ENCODE data around the gene GTPBP2. TPM values are rescaled to one million over a fixed set of nuclear protein-coding genes. Genes with fewer than 3 reads are reported as not detected.

GTPBP2 gene
- polyA plus RNA-seq, 1 of the 3 experiments (the other 2 are of a cell fraction): 83.7 TPM

- Histone ChIP-seq H3K4me2 (no peak overlapping the region), H3K27me3 (ENCODE audit: insufficient read depth) (no peaks in the 10 kb centered on the region), H3K27ac (ENCODE audit: low read depth in 2 of 2, low read length in 1 of 2) (peak overlapping the region in 1 of 2 experiments; percentile 47; a peak in 2 of 4 replicates), H3K9ac (no peak overlapping the region), H3F3A (replicated peaks; ENCODE audit: insufficient read depth) (peaks cover 35% of the 10 kb centered on the region), H3K36me3 (replicated peaks in 1 of 2; ENCODE audit: control insufficient read depth in 1 of 2, insufficient read depth in 2 of 2, low read length in 1 of 2) (peaks cover 26 to 61% of the 10 kb centered on the region in 2 experiments), H3K9me3 (no peaks in the 10 kb centered on the region), H3K79me2 (ENCODE audit: insufficient read depth) (peaks cover 17% of the 10 kb centered on the region), H3K9me2 (no peaks in the 10 kb centered on the region), H3K4me1 (ENCODE audit: control insufficient read depth in 1 of 2, insufficient read depth in 2 of 2, low read depth in 1 of 2, low read length in 1 of 2) (peaks cover 0 to 10% of the 10 kb centered on the region in 2 experiments; a peak in 2 of 4 replicates), H4K20me1 (ENCODE audit: insufficient read depth) (0 out of 2 replicates have a peak, but pooled peaks cover 6% of the 10 kb centered on the region), H3K4me3 (ENCODE audit: low read depth in 2 of 2, low read length in 1 of 2) (no peak overlapping the region), H2AFZ (ENCODE audit: low read depth) (no peak overlapping the region)
- ChIA-PET POLR2A (no interaction called here), CTCF (no interaction called here)
- WGBS (ENCODE audit: low lambda C conversion rate): 95% methylated on average over 2 of the region's 2 CpGs
- TF ChIP-seq REST (IDR thresholded peaks at IDR 0.05; ENCODE audit: low read depth, low read length): no peak
- peak; percentile 58; the same call in 1 of the 2 replicates for TF ChIP-seq FOSL2 (IDR thresholded peaks at IDR 0.05; ENCODE audit: borderline replicate concordance, low read depth)
- peak; percentile 52 for TF ChIP-seq JUND (IDR thresholded peaks at IDR 0.05)
- TF ChIP-seq NFIC (IDR thresholded peaks at IDR 0.05; ENCODE audit: borderline replicate concordance): peak; percentile 82
- TF ChIP-seq RAD21 (IDR thresholded peaks at IDR 0.05; ENCODE audit: low read length): no peak
- TF ChIP-seq GABPA (IDR thresholded peaks at IDR 0.05; ENCODE audit: low read depth): no peak
- no peak for TF ChIP-seq SMC3 (IDR thresholded peaks at IDR 0.05; ENCODE audit: low read depth, low read length)
- no peak for TF ChIP-seq MEF2A (IDR thresholded peaks at IDR 0.05; ENCODE audit: borderline replicate concordance, low read depth)
- TF ChIP-seq MXI1 (IDR thresholded peaks at IDR 0.05; ENCODE audit: low read depth, low read length): no peak
- no peak for TF ChIP-seq FOXM1 (IDR thresholded peaks at IDR 0.05; ENCODE audit: low read depth)
- TF ChIP-seq USF2 (IDR thresholded peaks at IDR 0.05; ENCODE audit: borderline replicate concordance, low read depth, low read length): no peak
- peak; percentile 24; the same call in 1 of the 2 replicates for TF ChIP-seq TCF12 (IDR thresholded peaks at IDR 0.05)
- no peak for DNase-seq
These were observed 24.9 kb downstream of the GTPBP2 start for GRCh38 chr6:43604174-43604573.

GRCh38 chr6:43600595-43600994, 28.5 kb downstream of the GTPBP2 start:
- Histone ChIP-seq H3K79me2 (ENCODE audit: insufficient read depth) (peaks cover 10% of the 10 kb centered on the region; the same call in 1 of the 2 replicates), H3K9me2 (no peaks in the 10 kb centered on the region), H3K4me1 (ENCODE audit: control insufficient read depth in 1 of 2, insufficient read depth in 2 of 2, low read depth in 1 of 2, low read length in 1 of 2) (peaks cover 0 to 10% of the 10 kb centered on the region in 2 experiments; a peak in 1 of 4 replicates), H3F3A (replicated peaks; ENCODE audit: insufficient read depth) (peaks cover 43% of the 10 kb centered on the region), H3K36me3 (replicated peaks in 1 of 2; ENCODE audit: control insufficient read depth in 1 of 2, insufficient read depth in 2 of 2, low read length in 1 of 2) (peaks cover 26 to 62% of the 10 kb centered on the region in 2 experiments), H3K4me2 (no peak overlapping the region), H4K20me1 (ENCODE audit: insufficient read depth) (0 out of 2 replicates have a peak, but pooled peaks cover 6% of the 10 kb centered on the region), H3K9me3 (no peaks in the 10 kb centered on the region), H3K9ac (no peak overlapping the region), H3K4me3 (ENCODE audit: low read depth in 2 of 2, low read length in 1 of 2) (no peak overlapping the region), H3K27ac (ENCODE audit: low read depth in 2 of 2, low read length in 1 of 2) (no peak overlapping the region), H3K27me3 (ENCODE audit: insufficient read depth) (no peaks in the 10 kb centered on the region), H2AFZ (ENCODE audit: low read depth) (no peak overlapping the region)
- no peak for DNase-seq
- no peak for TF ChIP-seq JUND (IDR thresholded peaks at IDR 0.05)
- WGBS (ENCODE audit: low lambda C conversion rate): 100% methylated on average over 2 of the region's 2 CpGs
- POLR2A ChIA-PET: interaction anchor here (0.7 to 1.2 kb wide), 2 partner anchors 25 to 487 kb away, joined by 3 to 5 read pairs; no protein-coding TSS in a partner anchor
- CTCF ChIA-PET: interaction anchor here (1.9 kb wide), 1 partner anchor 8 kb away, joined by 8 read pairs; no protein-coding TSS in a partner anchor

Data from SK-N-SH (cell line).